Measurements from ENCODE around the gene XKR7.

XKR7 gene

GRCh38 chr20:31945319-31945718 is 22.6 kb upstream of the XKR7 start:
- DNase-seq (ENCODE audit: low read depth, low spot score) = no peak

DNA sequence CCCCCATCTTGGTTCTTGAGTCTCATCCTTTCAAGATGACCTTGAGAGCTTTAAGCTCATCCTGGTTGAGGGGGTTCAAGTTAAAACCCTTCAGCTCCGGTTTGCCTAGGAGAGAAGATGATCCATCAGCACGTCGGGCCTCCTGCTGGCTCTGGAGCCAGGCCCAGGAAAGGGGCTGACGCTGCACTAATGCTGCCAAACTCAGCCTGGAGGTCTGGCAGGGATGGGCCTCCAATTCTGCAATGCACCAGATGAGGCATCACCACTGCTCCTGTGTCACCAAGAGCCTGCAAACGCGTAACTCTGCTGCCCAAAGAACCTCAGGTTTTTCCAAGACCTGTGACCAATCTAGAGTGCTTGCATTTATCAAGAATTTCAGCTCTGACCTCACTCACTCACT is 22.2 kb upstream of the XKR7 start:
- DNase-seq (ENCODE audit: low read depth, low spot score) = no peak

GRCh38 chr20:31948008-31948407 is 19.9 kb upstream of the XKR7 start:
- no peak for DNase-seq (ENCODE audit: low read depth, low spot score)

- no peak for DNase-seq (ENCODE audit: low read depth, low spot score)
Observed at GRCh38 chr20:31949877-31950646, 17.9 kb upstream of the XKR7 start.

DNA sequence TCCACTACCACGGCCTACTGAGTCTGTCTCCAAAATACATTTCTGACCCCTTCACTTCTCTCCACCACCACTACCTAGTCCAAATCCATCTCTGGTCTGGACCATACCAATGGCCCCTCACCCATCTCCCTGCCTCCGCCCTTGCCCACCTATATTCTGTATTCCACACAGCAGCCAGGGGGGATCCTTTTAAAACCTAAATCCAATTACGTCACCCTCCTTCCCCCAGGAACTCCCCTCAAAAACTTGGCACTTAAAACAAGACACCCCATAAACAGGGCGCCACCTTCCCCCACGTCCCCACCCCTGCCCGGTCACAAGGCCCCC is 16.8 kb upstream of the XKR7 start:
- DNase-seq (ENCODE audit: low read depth, low spot score) = no peak

GRCh38 chr20:31951530-31952453 is 16.2 kb upstream of the XKR7 start, which contains the start of gene PDRG1:
TSS of gene PDRG1 (minus strand) at chr20:31952046. CDS start at chr20:31951961, 85 bp downstream.
- DNase-seq (ENCODE audit: low read depth, low spot score) = peak; percentile 93

DNA sequence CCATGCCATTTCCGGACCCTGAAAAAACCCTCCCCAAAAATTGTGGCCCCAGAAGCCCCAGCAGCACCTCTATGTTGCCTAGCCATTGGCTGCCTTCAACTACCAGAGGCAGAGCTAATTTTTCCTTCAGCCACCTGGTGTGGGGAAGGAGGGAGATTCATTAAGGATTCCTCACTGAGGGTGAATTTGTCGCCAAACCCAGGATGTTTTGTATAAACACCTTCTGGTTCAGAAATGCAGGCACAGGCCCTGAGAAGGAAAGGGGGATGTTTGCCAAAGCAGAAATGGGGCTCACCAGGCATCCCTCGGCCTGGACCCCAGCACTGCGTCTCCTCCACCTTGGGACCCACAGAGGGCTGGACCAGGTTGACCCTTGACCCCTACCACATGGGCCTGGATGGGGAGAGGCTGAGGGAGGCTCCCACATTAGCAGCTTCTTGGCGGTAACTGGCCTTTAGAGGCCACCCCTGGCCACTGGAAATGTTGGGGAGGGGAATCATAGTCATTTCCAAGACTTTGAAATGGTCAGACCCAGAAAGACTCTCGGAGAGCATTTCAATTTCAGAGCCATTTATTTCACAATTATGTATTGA is 14.3 kb upstream of the XKR7 start:
- DNase-seq (ENCODE audit: low read depth, low spot score) = no peak

DNA sequence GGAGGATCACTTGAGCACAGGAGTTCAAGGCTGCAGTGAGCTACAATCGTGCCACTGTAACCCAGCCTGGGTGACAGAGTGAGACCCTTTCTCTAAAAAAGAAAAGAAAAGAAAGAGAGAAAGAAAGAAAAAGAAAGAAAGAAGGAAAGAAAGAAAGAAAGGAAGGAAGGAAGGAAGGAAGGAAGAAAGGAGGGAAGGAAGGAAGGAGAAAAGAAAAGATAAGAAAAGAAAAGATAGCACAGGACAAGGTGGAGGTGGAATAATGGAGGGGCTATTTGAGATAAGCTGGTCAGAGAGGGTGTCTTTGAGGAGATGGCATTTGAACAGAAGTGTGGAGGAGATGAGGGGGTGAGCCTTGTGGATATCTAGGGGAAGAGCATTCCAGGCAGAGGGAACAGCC is 13.5 kb upstream of the XKR7 start:
- DNase-seq (ENCODE audit: low read depth, low spot score) = no peak

- no peak for DNase-seq (ENCODE audit: low read depth, low spot score)
Observed at GRCh38 chr20:31956556-31957526, 11.1 kb upstream of the XKR7 start.

- no peak for DNase-seq (ENCODE audit: low read depth, low spot score)
Observed at GRCh38 chr20:31962761-31963160, 5.2 kb upstream of the XKR7 start.

DNA sequence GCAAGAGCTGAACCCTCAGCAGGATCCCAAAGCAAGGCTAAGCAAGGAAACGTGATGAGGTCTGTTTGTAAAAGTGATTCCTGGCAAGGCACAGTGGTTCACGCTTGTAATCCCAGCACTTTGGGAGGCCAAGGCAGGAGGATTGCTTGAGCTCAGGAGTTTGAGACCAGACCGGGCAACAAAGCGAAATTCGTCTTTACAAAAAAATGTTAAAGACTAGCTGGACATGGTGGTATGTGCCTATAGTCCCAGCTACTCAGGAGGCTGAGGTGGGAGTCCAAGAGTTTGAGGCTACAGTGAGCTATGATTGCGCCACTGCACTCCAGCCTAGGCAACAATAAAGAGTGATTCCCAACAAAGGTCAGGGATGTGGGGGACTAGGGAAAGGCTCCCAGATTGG is 4.1 kb upstream of the XKR7 start:
- no peak for DNase-seq (ENCODE audit: low read depth, low spot score)

GRCh38 chr20:31966991-31967655 is 828 bp upstream of the XKR7 start:
- no peak for DNase-seq (ENCODE audit: low read depth, low spot score)

DNA sequence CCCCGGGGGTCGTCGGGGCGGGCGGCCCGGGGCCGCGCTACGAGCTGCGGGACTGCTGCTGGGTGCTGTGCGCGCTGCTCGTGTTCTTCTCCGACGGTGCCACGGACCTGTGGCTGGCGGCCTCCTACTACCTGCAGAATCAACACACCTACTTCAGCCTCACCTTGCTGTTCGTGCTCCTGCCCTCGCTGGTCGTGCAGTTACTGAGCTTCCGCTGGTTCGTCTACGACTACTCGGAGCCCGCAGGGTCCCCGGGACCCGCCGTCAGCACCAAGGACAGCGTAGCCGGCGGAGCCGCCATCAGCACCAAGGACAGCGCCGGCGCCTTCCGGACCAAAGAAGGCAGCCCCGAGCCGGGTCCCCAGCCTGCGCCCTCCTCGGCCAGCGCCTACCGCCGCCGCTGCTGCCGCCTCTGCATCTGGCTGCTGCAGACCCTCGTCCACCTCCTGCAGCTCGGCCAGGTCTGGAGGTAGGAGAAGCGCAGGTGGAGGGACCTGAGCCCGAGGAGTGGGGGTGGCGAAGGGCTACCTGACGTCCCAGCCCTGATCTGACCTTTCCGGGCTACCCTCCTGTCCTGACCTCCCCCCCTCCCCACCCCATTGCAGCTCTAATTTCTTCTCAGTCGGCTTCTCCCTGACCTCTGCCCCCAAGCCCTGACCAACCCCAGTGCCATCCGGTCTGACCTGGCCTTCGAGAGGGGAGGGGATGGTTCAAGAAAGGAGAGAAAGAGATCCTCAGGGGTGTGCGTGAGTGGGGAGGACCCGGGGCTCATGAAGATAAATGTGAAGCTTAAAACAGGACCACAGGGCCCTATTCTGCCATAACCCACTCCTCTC is 558 bp downstream of the XKR7 start:
- peak; percentile 47 for DNase-seq (ENCODE audit: low read depth, low spot score)

DNA sequence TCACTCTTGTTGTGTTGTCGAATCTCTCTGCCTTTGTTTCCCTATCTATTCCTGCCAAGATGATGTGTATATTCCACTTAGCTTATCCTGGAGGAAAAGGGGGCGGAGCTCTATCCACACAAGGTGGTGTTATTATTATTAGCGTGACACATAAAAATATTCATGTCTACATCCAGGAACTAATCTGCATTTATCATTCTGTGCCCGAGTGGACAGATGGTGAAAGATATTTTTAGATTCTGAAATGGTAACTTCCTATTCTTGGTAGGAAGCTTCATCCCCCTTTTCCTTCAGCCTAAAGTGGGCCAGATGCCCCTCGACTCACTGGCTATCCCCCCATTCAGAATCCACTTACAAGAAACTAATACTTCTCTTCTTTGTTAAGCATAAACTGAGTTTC is 2.0 kb downstream of the XKR7 start:
- no peak for DNase-seq (ENCODE audit: low read depth, low spot score)

DNA sequence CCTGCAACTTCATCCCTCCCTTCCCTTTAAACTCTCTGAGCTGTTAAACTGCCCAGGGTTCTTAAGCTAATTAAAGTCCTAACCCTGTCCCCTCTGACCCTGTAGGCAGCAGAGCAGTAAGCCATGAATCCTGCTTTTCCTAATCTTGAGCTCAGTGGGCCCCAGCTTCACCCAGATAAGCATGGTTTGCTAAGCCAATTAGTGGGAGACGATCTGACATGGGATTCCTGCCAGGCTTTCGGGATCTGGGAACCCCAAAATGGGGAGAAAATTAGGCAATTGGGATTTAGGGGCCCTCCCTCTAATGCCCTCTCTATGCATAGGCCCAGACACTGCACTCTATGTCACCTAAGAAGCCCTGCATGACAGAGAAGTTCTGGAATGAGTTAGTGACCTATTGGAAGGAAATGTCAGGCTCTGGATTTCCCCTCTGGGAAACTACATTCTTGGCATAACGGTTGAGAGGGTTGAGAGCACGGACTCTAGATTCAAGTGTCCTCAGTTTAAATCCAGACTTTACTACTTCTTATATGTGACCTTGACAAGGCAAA is 4.6 kb downstream of the XKR7 start:
- DNase-seq (ENCODE audit: low read depth, low spot score) = no peak

GRCh38 chr20:31974296-31974695 is 6.3 kb downstream of the XKR7 start:
- DNase-seq (ENCODE audit: low read depth, low spot score) = no peak

GRCh38 chr20:31974951-31975487 is 7.1 kb downstream of the XKR7 start:
- no peak for DNase-seq (ENCODE audit: low read depth, low spot score)

- DNase-seq (ENCODE audit: low read depth, low spot score) = no peak
Observed at GRCh38 chr20:31975874-31976273, 7.9 kb downstream of the XKR7 start.

DNA sequence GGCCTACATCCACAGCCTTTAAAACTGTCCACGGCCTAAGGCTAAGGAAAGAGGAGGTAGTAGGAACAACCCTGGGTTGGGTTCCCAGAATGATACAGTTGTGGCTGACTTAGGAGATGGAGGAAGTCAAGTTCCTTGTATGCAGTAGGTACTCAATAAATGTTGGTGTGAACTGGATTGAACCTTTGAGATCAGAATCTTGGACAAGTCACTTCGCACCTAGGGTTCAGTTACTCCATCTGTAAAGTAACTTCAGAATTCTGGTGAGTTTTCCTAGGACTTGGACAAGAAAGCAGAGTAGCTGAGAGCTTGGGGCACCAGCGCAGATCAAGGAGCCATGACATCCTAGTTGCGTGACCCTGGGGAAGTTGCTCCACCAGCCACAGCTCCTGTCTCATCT is 9.1 kb downstream of the XKR7 start:
- no peak for DNase-seq (ENCODE audit: low read depth, low spot score)
